HepG2 (cell line): ENCODE data around the gene TUBA4A. TPM values are rescaled to one million over a fixed set of nuclear protein-coding genes. Genes with fewer than 3 reads are reported as not detected.

Experiments used
- ARNT ChIP-seq: fragments of 450-650 bp; IDR thresholded peaks from 2 replicates; pipeline ENCODE4 v1.6.1; 2017
- ATRX ChIP-seq: sonication (generic); formaldehyde crosslinking; IDR thresholded peaks from 2 replicates; pipeline ENCODE4 v1.4.0; 2020; ENCODE audit warnings: missing genetic modification reagents, borderline replicate concordance
- FOXJ3 ChIP-seq: sonication (generic); formaldehyde crosslinking; IDR thresholded peaks from 2 replicates; pipeline ENCODE4 v1.4.0; 2020; ENCODE audit warnings: missing genetic modification reagents, mild to moderate bottlenecking, borderline replicate concordance
- POGZ ChIP-seq: sonication (generic); formaldehyde crosslinking; IDR thresholded peaks from 2 replicates; pipeline ENCODE4 v1.4.0; 2020; ENCODE audit warnings: mild to moderate bottlenecking, missing genetic modification reagents
- POLR2AphosphoS2 ChIP-seq: IDR thresholded peaks from 2 replicates; pipeline ENCODE4 v1.6.1; 2011; ENCODE audit warnings: low read depth, low read length, improper control_type of control experiment
- SATB2 ChIP-seq: sonication (generic); formaldehyde crosslinking; IDR thresholded peaks from 2 replicates; pipeline ENCODE4 v1.5.0; 2020; ENCODE audit warnings: missing genetic modification reagents
- SRSF9 ChIP-seq: fragments of 200-400 bp; formaldehyde crosslinking; IDR thresholded peaks from 2 replicates; pipeline ENCODE4 v1.6.1; 2018; ENCODE audit warnings: borderline replicate concordance, mild to moderate bottlenecking, low read depth, low read length; ENCODE audit not compliant: insufficient read depth, poor library complexity, severe bottlenecking
- ZNF317 ChIP-seq: sonication (generic); formaldehyde crosslinking; IDR thresholded peaks from 2 replicates; pipeline ENCODE4 v1.5.0; 2020; ENCODE audit warnings: mild to moderate bottlenecking, missing genetic modification reagents
- ZNF703 ChIP-seq: sonication (generic); formaldehyde crosslinking; IDR thresholded peaks from 2 replicates; pipeline ENCODE4 v1.5.1; 2020; ENCODE audit warnings: missing genetic modification reagents, mild to moderate bottlenecking, moderate library complexity, borderline replicate concordance
- polyA plus RNA-seq, 8 experiments: library from polyadenylated mRNA; depleted of rRNA in 3 of 8; stranded (reverse) in 7 of 8; unstranded in 1 of 8; fragments of >200 nt; fragmentation: Illumina TruSeq in 4 of 8; extraction: Trizol in 4 of 8; gene quantifications; 2 replicates each; pipeline versions ENCODE4 v1.2.1 to v1.2.3, GENCODE V29; 2011 to 2016; ENCODE audit warnings: low read depth in 4 of 8, missing spikeins in 1 of 8, mixed read lengths in 1 of 8; ENCODE audit not compliant: insufficient read depth in 1 of 8
- total RNA-seq, 5 experiments: library from RNA; depleted of rRNA; stranded (reverse); fragments of >200 nt; fragmentation: Illumina TruSeq; extraction: Trizol; gene quantifications; 2 replicates each; pipeline ENCODE4 v1.2.3, GENCODE V29; 2016; ENCODE audit warnings: low read depth in 1 of 5
- TF ChIP-seq, protein P1 (sequence below): sonication (generic); formaldehyde crosslinking; IDR thresholded peaks from 2 replicates; pipeline ENCODE4 v1.4.0; 2020; ENCODE audit warnings: low read depth, missing genetic modification reagents
- TF ChIP-seq, protein P2 (sequence below): sonication (generic); formaldehyde crosslinking; IDR thresholded peaks from 2 replicates; pipeline ENCODE4 v1.4.0; 2020; ENCODE audit warnings: mild to moderate bottlenecking, missing genetic modification reagents
- TF ChIP-seq, protein P3 (sequence below): sonication (generic); formaldehyde crosslinking; IDR thresholded peaks from 2 replicates; pipeline ENCODE4 v1.4.0; 2020; ENCODE audit warnings: missing genetic modification reagents

Gene TUBA4A
- total and polyA plus RNA-seq, 2 of the 13 experiments (the other 11 are each of a cell fraction or from before 2014, with no cell fraction given), result 1.3 to 12.7 TPM

DNA sequence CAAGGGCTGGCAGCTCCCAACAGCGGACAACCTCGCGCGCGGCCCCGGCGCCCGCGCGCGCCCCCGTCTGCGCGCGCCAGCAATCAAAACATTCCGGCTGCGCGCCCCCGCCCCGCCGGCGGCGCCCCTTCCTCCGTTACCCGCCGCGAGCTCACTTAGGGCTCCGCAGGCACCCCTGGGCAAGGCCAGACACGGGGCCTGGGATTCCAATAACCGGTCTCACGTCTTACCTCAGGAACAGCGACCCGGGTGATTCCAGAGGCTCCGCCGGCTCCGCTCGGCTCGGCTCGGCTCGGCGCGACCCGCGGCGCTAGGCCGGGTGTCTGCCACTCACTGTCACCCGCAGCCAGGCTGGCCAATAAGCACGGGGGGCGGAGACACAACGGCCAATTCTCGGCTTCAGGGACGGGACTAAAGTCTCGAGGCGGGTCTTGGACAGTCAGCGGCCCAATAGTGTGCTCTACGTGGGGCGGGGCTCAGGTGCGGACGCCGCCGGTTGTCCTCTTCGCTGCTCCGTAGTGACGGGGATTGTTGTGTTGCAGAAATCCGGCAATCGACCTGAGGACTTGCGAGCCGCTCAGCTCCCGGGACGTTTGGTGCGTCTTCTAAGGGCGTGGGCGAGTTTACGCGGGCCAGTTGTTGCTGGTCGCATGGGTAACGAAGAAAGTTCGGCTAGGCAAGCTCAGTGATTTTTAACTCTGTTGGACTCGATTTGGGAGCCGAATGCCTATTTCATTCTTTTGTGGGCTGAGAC lies 24.2 kb downstream of the TUBA4A start, which contains the start of the genes ANKZF1 and ATG9A (continued):
- TF ChIP-seq, protein P1, sequence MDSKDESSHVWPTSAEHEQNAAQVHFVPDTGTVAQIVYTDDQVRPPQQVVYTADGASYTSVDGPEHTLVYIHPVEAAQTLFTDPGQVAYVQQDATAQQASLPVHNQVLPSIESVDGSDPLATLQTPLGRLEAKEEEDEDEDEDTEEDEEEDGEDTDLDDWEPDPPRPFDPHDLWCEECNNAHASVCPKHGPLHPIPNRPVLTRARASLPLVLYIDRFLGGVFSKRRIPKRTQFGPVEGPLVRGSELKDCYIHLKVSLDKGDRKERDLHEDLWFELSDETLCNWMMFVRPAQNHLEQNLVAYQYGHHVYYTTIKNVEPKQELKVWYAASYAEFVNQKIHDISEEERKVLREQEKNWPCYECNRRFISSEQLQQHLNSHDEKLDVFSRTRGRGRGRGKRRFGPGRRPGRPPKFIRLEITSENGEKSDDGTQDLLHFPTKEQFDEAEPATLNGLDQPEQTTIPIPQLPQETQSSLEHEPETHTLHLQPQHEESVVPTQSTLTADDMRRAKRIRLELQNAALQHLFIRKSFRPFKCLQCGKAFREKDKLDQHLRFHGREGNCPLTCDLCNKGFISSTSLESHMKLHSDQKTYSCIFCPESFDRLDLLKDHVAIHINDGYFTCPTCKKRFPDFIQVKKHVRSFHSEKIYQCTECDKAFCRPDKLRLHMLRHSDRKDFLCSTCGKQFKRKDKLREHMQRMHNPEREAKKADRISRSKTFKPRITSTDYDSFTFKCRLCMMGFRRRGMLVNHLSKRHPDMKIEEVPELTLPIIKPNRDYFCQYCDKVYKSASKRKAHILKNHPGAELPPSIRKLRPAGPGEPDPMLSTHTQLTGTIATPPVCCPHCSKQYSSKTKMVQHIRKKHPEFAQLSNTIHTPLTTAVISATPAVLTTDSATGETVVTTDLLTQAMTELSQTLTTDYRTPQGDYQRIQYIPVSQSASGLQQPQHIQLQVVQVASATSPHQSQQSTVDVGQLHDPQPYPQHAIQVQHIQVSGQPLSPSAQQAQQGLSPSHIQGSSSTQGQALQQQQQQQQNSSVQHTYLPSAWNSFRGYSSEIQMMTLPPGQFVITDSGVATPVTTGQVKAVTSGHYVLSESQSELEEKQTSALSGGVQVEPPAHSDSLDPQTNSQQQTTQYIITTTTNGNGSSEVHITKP (CRISPR knock-in tag), result peak; percentile 49; the same call in 1 of the 2 replicates
- TF ChIP-seq, protein P2, sequence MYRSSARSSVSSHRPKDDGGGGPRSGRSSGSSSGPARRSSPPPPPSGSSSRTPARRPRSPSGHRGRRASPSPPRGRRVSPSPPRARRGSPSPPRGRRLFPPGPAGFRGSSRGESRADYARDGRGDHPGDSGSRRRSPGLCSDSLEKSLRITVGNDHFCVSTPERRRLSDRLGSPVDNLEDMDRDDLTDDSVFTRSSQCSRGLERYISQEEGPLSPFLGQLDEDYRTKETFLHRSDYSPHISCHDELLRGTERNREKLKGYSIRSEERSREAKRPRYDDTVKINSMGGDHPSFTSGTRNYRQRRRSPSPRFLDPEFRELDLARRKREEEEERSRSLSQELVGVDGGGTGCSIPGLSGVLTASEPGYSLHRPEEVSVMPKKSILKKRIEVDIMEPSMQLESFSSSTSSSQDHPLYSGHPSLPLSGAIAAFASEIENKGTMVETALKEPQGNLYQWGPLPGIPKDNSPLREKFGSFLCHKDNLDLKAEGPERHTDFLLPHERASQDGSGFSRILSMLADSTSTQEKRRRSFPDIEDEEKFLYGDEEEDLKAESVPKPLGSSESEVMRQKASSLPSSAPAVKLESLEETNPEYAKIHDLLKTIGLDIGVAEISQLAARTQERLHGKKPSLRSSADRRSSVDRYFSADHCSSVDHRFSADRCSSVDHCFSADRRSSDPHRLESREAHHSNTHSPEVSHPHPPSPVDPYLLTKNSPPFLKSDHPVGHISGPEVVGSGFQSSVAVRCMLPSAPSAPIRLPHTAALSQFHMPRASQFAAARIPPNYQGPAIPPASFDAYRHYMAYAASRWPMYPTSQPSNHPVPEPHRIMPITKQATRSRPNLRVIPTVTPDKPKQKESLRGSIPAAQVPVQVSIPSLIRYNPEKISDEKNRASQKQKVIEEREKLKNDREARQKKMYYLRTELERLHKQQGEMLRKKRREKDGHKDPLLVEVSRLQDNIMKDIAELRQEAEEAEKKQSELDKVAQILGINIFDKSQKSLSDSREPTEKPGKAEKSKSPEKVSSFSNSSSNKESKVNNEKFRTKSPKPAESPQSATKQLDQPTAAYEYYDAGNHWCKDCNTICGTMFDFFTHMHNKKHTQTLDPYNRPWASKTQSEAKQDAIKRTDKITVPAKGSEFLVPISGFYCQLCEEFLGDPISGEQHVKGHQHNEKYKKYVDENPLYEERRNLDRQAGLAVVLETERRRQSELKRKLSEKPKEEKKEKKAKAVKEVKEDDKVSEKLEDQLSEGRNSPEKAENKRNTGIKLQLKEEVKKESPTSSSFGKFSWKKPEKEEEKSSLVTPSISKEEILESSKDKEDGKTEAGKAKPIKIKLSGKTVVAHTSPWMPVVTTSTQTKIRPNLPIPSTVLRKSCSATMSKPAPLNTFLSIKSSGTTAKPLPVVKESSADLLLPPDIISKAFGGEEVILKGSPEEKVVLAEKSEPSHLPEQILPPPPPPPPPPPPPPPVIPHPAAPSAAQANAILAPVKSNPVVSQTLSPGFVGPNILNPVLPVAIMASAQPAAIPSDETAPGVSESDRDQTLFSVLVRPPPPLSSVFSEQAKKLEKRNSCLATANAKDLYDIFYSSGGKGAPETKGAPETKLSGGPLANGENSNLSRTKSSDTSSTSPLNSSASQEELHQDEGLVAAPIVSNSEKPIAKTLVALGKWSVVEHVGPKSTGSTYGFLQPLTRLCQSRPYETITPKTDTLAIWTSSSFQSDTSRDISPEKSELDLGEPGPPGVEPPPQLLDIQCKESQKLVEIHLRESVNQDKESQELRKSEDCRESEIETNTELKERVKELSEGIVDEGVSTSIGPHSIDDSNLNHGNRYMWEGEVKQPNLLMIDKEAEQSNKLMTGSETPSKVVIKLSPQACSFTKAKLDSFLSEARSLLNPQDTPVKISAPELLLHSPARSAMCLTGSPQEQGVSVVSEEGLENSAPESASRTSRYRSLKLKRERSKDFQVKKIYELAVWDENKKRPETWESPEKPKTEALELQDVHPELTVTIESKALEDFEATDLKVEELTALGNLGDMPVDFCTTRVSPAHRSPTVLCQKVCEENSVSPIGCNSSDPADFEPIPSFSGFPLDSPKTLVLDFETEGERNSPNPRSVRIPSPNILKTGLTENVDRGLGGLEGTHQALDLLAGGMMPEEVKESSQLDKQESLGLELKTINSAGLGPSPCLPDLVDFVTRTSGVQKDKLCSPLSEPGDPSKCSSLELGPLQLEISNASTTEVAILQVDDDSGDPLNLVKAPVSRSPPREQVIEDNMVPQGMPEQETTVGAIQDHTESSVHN (CRISPR knock-in tag), result no peak; the same call in 1 of the 2 replicates
- TF ChIP-seq ARNT, result no peak
- TF ChIP-seq SATB2 (CRISPR knock-in tag), result peak; percentile 89; the same call in 1 of the 2 replicates
- peak; percentile 70; the same call in 1 of the 2 replicates for TF ChIP-seq ZNF317 (CRISPR knock-in tag)
- no peak for TF ChIP-seq POLR2AphosphoS2
- TF ChIP-seq FOXJ3 (CRISPR knock-in tag), result peak; percentile 13; the same call in 1 of the 2 replicates
- TF ChIP-seq, protein P3, sequence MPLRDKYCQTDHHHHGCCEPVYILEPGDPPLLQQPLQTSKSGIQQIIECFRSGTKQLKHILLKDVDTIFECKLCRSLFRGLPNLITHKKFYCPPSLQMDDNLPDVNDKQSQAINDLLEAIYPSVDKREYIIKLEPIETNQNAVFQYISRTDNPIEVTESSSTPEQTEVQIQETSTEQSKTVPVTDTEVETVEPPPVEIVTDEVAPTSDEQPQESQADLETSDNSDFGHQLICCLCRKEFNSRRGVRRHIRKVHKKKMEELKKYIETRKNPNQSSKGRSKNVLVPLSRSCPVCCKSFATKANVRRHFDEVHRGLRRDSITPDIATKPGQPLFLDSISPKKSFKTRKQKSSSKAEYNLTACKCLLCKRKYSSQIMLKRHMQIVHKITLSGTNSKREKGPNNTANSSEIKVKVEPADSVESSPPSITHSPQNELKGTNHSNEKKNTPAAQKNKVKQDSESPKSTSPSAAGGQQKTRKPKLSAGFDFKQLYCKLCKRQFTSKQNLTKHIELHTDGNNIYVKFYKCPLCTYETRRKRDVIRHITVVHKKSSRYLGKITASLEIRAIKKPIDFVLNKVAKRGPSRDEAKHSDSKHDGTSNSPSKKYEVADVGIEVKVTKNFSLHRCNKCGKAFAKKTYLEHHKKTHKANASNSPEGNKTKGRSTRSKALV (CRISPR knock-in tag), result no peak; the same call in 1 of the 2 replicates
- TF ChIP-seq POGZ (CRISPR knock-in tag), result 0 out of 2 replicates have a peak, but pooled peaks have one; percentile 41
- TF ChIP-seq ZNF703 (CRISPR knock-in tag), result no peak
- no peak for TF ChIP-seq ATRX (CRISPR knock-in tag)
- TF ChIP-seq SRSF9, result no peak
